ENCODE measurements around the gene NFAM1.

NFAM1 gene

DNA sequence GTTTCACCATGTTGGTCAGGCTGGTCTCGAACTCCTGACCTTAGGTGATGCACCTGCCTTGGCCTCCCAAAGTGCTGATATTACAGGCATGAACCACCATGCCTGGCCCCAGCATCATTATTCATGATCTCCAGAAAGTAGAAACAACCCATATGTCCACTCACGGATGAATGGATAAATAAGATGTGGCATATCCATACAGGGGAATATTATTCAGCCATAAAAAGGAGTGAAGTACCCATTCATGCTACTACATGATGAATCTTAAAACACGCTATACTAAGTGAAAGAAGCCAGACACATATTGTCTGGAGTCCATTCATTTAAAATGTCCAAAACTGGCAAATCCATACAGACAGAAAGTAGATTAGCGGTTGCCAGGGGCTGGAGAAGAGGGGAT lies 81.8 kb downstream of the NFAM1 start:
- H3K9me3 ChIP-seq (ENCODE audit: insufficient read depth, low read length) = no peaks in the 10 kb centered on the region
- no peaks in the 10 kb centered on the region for H3F3A ChIP-seq (ENCODE audit: insufficient read depth)
- TF ChIP-seq EZH2phosphoT487 (conservative IDR thresholded peaks at IDR 0.05; ENCODE audit: low read length) = no peak
- TF ChIP-seq, protein P1, sequence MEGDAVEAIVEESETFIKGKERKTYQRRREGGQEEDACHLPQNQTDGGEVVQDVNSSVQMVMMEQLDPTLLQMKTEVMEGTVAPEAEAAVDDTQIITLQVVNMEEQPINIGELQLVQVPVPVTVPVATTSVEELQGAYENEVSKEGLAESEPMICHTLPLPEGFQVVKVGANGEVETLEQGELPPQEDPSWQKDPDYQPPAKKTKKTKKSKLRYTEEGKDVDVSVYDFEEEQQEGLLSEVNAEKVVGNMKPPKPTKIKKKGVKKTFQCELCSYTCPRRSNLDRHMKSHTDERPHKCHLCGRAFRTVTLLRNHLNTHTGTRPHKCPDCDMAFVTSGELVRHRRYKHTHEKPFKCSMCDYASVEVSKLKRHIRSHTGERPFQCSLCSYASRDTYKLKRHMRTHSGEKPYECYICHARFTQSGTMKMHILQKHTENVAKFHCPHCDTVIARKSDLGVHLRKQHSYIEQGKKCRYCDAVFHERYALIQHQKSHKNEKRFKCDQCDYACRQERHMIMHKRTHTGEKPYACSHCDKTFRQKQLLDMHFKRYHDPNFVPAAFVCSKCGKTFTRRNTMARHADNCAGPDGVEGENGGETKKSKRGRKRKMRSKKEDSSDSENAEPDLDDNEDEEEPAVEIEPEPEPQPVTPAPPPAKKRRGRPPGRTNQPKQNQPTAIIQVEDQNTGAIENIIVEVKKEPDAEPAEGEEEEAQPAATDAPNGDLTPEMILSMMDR (IDR thresholded peaks at IDR 0.05; ENCODE audit: insufficient read depth, low read length, poor library complexity, severe bottlenecking) = no peak
- H4K20me1 ChIP-seq (ENCODE audit: low read depth, low read length) = no peaks in the 10 kb centered on the region
- no peaks in the 10 kb centered on the region for H3K9me2 ChIP-seq (replicated peaks; ENCODE audit: insufficient read depth, low read length)
- H3K4me3 ChIP-seq (ENCODE audit: insufficient read depth, low read length, poor library complexity, severe bottlenecking) = no peak overlapping the region
- no peaks in the 10 kb centered on the region for H3K27me3 ChIP-seq (ENCODE audit: low read length)
- no peak overlapping the region for H3K9ac ChIP-seq (ENCODE audit: low read length)
- H3K36me3 ChIP-seq (ENCODE audit: low read length) = no peaks in the 10 kb centered on the region
- no peak overlapping the region for H3K4me2 ChIP-seq (ENCODE audit: low read depth, low read length, poor library complexity, severe bottlenecking)
- no peak overlapping the region for H3K27ac ChIP-seq (ENCODE audit: low read depth, low read length)
- H2AFZ ChIP-seq (ENCODE audit: low read depth, low read length, severe bottlenecking) = no peak overlapping the region
- H3K79me2 ChIP-seq (ENCODE audit: insufficient read depth, low read length) = no peaks in the 10 kb centered on the region

DNA sequence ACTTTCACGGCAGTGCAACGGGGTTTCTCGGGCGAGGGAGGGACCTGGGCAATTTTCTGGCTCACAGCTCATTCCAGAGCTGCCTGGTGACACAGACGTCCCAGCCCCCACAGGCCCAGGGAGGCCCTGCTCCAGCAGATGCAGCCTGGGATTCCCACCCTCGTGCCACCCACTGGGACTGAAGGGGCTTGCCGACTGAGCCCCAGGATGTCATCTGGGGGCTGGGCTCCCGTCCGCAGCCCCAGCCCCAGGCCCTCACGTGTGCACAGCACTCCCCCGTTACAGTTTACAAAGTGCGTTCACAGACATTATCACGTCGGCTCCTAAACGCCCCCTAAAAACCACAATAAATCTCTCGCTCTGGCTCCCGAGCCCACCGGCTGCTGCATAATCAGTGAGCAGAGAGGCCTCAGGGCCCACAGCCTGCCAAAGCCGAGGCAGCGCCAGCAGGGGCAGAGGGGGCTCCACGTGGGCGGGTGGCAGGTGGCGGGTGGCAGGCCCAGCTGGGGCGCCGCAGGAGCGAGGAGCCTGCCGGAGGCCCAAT lies 84.8 kb downstream of the NFAM1 start:
- H3K4me3 ChIP-seq (ENCODE audit: insufficient read depth, low read length, poor library complexity, severe bottlenecking) = no peak overlapping the region
- H3K27ac ChIP-seq (ENCODE audit: low read depth, low read length) = no peak overlapping the region
- H3K9me2 ChIP-seq (replicated peaks; ENCODE audit: insufficient read depth, low read length) = no peaks in the 10 kb centered on the region
- no peaks in the 10 kb centered on the region for H3F3A ChIP-seq (ENCODE audit: insufficient read depth)
- no peaks in the 10 kb centered on the region for H3K9me3 ChIP-seq (ENCODE audit: insufficient read depth, low read length)
- TF ChIP-seq, protein P1 (IDR thresholded peaks at IDR 0.05; ENCODE audit: insufficient read depth, low read length, poor library complexity, severe bottlenecking) = no peak
- no peaks in the 10 kb centered on the region for H3K79me2 ChIP-seq (ENCODE audit: insufficient read depth, low read length)
- H2AFZ ChIP-seq (ENCODE audit: low read depth, low read length, severe bottlenecking) = no peak overlapping the region
- no peak overlapping the region for H3K9ac ChIP-seq (ENCODE audit: low read length)
- no peaks in the 10 kb centered on the region for H3K36me3 ChIP-seq (ENCODE audit: low read length)
- H3K4me2 ChIP-seq (ENCODE audit: low read depth, low read length, poor library complexity, severe bottlenecking) = no peak overlapping the region
- H3K27me3 ChIP-seq (ENCODE audit: low read length) = no peaks in the 10 kb centered on the region
- no peaks in the 10 kb centered on the region for H4K20me1 ChIP-seq (ENCODE audit: low read depth, low read length)

DNA sequence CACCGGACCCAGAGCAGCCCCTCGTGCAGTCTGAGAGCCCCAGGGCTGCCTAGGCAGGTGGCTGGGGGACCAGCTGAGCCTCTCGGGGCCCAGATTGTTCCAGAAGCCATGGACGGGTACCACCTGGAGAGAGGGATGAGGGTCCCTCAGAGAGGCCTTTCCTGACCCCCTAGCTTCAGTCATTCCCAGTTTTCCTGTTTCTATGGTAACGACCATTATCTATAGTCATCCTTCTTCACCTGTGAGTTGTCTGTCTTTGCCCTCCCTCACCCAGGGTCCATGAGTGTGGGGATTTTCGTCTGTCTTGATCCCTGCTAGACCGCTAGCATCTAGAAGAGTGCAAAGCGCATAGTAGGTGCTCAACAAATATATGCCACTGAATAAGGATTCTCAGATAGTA lies 85.5 kb downstream of the NFAM1 start:
- Histone ChIP-seq H3K27me3 (ENCODE audit: low read length) (no peaks in the 10 kb centered on the region), H3K4me2 (ENCODE audit: low read depth, low read length, poor library complexity, severe bottlenecking) (no peak overlapping the region), H3K9me2 (replicated peaks; ENCODE audit: insufficient read depth, low read length) (no peaks in the 10 kb centered on the region), H2AFZ (ENCODE audit: low read depth, low read length, severe bottlenecking) (no peak overlapping the region), H3K36me3 (ENCODE audit: low read length) (no peaks in the 10 kb centered on the region), H3F3A (ENCODE audit: insufficient read depth) (no peaks in the 10 kb centered on the region), H3K9ac (ENCODE audit: low read length) (no peak overlapping the region), H3K4me3 (ENCODE audit: insufficient read depth, low read length, poor library complexity, severe bottlenecking) (no peak overlapping the region), H3K9me3 (ENCODE audit: insufficient read depth, low read length) (no peaks in the 10 kb centered on the region), H3K79me2 (ENCODE audit: insufficient read depth, low read length) (no peaks in the 10 kb centered on the region), H3K27ac (ENCODE audit: low read depth, low read length) (no peak overlapping the region), H4K20me1 (ENCODE audit: low read depth, low read length) (no peaks in the 10 kb centered on the region)
- TF ChIP-seq, protein P1 (IDR thresholded peaks at IDR 0.05; ENCODE audit: insufficient read depth, low read length, poor library complexity, severe bottlenecking) = no peak
- no peak for TF ChIP-seq EZH2phosphoT487 (conservative IDR thresholded peaks at IDR 0.05; ENCODE audit: low read length)
